ENCODE data around the gene RAMACL.

DNA sequence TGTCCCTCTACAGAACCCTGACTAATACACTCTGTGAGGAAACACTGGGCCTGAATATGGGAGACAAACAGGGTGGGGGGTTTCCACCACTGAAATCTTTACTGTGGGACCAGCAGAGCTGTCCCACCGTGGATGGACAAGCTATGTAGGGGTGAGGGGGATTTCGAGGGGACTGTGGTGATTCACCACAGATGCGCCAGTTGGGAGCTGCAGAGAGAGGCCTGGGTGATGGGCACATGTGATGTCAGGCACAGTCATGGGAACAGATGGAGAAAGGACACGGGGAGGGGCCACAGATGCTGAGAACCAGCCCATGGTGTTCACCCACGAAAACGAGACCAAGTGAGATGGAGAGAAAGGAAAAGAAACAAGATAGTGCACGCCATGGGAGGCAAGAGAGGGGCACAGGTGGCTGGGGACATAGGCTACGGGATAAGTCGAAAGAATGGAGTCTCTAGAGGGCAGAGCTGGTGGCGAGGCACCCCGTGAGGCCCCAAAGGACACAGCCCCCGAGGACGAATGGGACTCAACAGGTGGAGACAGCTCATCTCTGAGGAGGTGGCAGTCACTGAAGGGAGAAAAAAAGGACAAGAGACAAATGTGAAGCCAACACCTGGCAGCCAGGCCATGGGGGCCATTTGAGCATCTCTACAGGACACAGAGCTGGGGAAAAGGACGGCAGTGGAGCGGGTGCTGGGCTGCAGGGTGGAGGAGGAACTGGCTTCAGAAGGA is 10.5 kb upstream of the RAMACL start:
- TF ChIP-seq POLR2A (IDR thresholded peaks at IDR 0.05) (no peak), CTCF (IDR thresholded peaks at IDR 0.05) (no peak)
